TTC549 (cell line): ENCODE measurements around the gene ERICH2.
"Not testable (repeated sequence)": the region's sequence is repeated elsewhere in the genome, so short reads cannot be mapped to it uniquely, and the experiment has no call there.

Source experiments
- FAIRE-seq: peaks from 2 replicates; lab custom pipeline; 2012; peaks lifted over from hg19 to GRCh38; lab: Jason Lieb, UNC

The ERICH2 gene, protein sequence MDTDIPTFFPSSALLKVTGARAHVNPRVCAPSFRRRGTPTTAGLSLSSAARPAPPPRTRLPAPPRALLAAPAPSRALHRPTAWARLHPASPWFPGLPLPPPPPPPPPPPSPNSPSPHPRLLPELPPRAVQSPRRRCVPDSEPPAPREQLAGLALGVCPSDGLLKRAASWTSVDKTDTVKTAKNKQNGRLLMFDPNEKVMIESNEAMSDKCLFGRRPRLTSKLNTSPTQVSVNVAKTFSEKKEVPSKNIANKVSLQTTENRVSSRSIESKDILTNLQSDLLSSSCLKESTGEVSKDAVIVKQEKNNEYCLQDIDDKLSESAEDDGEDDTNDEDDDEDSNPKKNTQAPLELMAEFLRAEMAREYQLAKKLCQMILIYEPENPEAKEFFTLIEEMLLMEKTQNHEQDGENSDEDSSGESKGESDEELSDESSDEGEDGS

DNA sequence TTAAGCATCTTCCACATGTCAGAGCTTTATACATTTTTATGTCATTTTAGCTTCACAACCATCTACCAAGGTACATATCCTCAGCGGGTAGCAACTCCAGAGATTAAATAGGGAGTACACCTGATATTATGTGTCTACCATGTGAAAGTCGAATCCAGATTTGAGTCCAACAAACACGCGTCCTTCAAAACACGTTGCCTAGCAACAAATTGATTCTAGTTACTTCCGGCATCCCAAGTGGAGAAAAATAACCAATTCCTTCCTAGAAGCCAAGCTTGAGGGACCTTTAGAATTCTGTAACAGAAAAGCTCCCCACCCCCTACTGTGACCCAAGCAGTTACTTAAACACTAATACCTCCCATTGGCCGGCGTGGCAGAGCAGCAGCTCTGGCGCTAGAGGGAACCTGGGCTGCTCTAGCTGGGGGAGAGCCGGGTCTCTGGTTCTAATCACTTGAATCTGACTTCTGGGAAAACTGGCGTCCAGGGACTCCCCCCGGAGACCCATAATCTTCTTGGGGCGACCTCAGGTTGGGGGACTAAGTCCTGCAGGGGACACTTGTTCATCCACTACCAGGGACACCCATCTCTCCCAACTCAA, at the start of gene ERICH2:
Gene ERICH2 (plus strand): TSS at position 371 of the 598 bp plus-strand sequence. CDS start 304 bp downstream, outside the sequence.
- no peak for FAIRE-seq

DNA sequence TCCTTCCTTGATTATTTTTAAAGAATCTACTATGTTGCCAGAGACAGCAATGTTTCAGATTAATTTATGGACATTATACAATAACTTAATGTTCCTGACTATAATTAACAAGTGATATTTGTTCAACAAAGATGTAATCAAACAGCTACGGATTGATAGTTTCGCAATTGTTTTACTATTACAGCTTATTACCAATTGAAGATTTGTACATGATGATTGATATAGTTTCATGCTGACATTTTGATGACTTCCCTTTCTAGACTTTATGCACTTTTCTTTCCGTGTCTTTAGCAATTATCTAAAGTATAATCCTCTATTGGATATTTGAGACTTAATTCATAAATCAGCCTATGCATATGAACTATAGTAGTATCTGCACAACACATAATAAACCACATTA, 48.5 kb upstream of the ERICH2 start:
- no peak for FAIRE-seq

DNA sequence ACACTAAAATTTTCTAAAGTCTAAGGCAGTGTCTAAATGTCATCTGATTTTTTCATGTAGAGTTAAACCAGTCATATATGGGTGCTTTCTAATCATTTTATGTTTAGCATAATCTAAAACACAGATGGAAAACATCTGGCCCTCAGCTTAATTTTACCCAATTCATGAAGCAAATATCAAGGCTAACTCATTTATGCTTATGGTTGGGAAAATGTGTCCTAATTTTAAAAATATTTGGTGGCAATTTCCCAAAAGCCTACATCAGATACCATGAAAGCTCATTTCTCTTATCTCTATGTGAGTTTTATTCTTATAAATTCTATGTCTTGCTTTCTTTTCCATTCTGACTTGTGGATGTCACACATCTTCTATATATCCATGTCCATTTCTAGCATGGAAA, 47.9 kb upstream of the ERICH2 start:
- no peak for FAIRE-seq

DNA sequence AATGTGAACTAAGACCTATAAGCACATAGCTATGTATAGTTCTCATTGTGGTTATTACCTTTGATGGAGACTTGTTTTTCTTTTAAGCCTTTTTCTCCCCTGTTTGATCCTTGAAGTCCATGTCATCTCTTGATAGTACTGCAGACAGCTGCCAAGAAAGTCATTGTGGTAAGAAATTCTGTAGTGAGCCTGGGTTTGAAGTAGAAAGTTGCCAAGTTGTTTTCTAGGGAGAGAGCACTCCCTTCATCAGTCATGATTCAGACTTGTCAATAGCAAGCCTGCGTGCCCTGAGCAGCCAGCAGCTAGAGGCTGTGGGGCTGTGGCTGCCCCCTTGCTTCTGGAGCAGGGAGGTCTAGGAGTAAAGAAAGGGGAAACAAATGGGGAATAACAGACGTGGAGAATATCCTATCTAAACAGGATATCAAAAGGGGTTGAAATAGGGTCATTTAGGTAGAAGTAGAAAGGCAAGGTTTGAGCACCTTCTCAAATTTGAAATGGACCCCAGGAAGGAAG, 46.7 kb upstream of the ERICH2 start:
- FAIRE-seq, result no peak

DNA sequence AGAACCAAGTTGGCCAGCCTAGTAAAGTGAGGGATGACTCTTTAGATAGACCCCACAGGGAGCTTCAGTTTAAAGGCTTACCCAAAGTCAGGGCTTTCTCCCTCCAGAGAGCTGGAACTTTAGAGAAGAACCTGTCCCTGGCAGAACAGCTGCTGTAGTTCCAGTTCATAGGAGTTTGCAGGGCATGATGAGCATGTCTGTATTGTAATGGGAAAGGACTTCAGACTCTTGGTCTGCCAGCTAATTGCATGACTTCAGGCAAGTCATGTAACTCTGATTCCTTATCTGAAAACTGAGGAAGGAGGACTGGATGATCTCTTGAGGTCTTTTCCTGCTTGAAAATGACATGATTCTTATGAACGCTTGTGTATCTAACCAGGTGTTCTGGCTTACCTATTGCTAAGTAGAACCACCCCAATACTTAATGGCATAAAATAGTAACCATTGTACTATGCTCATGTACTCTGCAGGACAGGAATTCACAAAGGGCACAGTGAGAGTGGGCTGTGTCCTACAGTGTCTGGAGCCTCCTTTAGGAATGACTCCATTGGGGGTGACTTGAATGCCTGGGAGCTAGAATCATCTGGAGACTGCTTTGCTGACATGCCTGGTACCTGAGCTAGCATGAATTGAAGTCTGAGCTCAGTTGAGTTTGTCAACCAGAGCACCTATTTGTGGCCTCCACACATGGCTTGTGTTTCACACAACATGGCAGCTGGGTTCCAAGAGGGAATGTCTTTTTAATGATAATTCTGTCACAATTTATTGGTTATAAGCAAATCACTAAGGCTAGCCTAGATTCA, 36.2 kb upstream of the ERICH2 start:
- FAIRE-seq, result no peak

DNA sequence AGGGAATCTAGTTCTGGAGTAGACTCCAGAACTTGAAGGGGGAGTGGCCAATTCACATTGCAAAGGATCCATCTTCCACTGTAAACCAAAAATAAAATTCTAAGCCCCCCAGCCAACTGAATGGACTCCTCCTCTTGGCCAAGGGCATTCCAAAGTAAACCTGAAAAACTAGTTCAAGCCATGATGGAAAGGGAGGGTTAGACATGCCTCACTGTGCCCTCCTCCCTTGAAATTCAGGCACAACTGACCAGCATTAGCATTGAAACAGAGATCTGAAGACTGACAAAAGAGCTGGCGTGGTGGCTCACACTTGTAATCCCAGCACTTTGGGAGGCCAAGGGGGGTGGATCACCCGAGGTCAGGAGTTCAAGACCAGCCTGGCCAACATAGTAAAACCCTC, 35.6 kb upstream of the ERICH2 start:
- not testable (repeated sequence) for FAIRE-seq

DNA sequence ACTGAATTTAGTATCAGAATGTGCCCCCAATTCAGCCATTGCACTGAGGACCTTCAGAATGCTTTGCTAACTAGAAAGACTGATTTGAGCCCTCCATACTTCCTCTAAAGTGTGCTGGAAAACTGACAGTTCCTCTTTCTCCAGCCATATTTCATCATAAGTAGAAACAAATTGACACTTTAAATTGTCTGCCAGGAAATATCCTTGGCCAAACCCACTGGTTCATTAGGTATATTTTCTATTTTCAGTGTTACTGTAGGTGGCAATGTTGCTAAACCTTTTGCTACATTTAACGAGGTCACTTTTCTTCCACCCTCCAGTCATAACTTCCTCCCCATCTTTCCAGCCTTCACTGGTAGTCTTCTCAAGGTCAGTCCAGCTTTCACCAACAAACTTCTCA, 33.5 kb upstream of the ERICH2 start:
- FAIRE-seq, result no peak

DNA sequence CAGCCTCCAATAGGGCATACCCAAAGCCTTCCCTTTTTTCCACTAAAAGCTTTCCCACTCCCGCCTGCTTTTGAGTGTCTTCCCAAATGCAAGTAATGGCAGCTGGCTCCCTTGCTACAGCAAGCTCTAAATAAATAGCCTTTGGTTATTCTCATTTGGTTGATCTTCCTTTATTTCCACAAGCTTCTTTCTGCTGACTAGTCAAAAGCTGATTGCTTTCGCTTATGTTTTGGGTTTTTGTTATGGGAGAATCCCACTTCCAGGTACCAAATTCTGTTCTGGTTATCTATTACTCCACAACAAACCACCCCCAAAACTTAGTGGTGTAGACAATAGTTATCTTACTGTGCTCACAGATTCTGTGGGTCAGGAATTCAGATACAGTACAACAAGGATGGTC, 32.8 kb upstream of the ERICH2 start:
- FAIRE-seq, result no peak

DNA sequence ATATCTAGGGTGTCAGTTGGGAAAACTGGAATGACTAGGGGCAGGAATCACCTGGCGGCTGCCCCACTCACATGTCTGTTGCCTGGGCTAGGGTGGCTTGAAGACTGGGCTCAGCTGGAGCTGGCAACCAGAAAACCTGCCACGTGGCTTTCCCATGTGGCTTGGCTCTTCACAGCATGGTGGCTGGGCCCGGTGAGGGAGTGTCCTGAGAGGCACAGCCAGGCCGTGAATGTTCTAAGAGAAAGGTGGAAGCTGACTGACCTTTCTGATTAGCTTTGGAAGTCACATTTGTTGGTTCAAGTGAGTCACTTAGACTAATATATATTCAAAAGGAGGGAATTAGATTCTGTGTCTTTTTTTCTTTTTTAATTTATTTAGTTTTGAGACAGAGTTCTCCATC, 32.4 kb upstream of the ERICH2 start:
- FAIRE-seq, result no peak

DNA sequence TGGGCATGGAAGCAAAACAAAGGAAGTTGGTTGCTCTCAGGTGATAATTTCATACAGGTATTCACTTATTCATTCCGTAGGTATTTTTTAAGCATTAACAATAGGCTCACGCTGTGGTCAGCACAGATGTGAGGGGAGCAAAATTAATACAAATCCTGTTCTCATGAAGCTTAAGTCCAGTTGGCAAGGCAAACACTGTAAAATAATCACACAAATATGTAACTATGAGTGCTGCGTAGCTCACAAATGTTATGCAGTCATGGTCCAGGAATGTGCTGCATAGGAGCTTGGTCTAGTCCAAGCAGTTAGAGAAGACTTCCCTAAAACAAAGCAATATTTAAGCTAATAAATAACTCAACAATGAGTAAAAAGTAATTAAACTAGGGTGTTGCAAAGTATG, 31.1 kb upstream of the ERICH2 start:
- FAIRE-seq, result no peak

DNA sequence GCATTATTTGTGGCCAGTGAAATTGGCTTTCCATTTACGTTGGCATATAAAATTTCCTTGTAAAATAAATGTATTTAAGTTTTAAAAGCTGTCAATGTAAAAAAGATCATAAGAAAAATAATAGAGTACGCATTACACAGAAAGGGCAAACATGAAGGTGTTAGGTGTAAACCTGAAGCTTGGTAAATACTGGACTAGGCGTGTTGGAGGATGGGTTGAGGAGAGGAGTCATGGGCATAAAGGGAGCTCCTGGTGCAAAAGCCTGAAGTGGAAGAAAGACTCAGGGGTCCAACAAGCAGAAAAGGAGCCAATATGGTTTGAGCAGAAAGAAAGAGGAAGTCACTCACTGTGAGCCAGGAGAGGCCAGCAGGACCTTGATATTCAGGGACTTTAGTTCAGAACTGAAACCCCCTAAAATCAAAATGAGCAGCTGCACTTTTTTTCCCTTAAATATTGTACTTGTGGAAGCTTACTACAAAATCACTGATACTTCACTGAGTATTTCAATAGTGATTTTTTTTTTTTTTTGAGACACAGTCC, 30.6 kb upstream of the ERICH2 start:
- no peak for FAIRE-seq

DNA sequence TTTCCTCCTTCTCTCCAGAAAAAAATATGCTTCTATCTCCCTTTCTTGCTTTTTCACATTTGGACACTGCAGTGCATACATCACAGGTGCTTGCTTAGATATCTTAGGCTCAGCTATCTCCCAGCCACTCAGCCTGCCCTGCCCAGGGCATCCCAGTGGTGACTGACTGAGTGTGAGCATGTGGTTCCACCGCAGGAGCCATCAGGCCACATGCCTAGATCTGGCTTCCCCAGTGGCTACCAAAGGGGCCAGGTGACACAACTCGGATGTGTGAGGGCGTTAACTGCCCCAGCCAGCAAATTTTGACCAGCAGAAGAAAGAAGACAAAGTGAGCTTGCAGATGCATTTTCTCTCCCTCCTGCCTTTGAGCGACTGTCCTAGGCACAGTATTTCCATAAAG, 29.5 kb upstream of the ERICH2 start:
- no peak for FAIRE-seq

DNA sequence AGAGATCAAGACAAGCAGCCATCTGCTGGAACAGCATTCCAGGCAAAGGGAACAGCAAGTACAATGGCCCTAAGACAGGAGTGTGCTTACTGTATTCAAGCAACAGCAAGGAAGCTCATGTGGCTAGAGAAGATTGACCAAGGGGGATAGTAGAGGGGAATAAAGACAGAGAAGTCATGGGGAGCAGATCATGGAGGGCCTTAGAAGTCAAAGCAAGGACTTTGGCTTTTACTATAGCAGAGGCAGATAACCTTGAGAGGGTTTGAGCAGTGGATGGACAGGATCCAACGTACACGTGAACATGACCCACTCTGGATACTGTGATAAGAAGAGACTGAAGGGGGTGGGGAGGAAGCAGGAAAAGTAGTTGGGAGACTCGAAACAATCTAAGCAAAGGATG, 28.2 kb upstream of the ERICH2 start:
- FAIRE-seq, result no peak

DNA sequence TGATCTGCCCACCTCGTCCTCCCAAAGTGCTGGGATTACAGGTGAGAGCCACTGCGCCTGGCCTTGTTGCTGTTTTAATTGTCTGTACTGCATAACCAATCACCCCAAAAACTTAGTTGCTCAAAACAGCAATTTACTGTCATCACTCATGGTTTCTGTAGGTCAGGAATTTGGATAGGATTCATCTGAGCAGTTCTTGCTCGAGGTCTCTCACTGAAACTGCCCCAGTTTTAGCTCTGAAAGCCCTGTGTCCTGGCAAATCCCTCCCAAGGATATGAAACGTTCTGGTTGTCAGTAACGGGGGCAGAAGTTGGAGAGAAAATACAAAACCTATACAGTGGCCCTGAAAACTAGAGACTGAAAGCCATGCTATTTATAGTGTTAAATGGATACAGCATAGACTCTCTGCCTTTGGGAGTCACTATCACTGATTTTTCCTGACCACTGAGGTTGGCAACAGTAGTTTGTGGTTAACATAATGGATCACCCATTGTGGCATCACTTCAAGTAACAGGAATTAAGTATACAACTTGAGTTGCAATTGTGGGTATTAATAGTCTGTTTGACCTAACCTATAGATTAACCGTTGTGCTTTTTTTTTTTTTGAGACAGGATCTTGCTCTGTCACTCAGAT, 27.2 kb upstream of the ERICH2 start:
- FAIRE-seq, result no peak

DNA sequence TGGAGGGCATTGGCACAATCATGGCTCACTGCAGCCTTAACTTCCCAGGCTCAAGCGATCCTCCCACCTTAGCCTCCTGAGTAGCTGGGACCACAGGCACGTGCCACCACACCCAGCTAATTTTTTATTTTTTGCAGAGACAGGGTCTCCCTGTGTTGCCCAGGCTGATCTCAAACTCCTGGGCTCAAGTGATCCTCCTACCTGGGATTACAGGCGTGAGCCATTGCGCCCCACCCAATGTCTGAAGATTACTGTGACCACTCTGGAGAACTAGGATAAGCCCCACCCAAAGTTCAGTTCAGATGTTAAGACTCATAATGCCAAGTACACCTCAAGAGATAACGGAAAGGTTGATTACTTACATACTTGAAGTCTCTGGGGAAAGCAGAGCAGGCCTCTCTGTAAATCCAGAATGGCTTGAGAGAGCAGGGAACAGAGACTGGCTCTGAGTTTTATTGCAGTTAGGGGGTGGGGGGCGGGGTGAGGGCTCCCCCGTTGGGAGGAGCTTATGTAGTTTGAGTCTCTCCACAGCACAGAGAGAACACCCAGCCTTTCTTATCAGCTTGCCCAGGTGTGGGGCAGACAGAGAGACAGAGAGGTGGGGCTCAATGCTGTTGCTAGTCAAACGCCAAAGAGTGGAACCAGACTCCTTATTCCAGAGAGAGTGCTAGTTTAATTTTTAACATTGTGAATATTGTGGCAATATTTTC, 26.5 kb upstream of the ERICH2 start:
- FAIRE-seq, result no peak

DNA sequence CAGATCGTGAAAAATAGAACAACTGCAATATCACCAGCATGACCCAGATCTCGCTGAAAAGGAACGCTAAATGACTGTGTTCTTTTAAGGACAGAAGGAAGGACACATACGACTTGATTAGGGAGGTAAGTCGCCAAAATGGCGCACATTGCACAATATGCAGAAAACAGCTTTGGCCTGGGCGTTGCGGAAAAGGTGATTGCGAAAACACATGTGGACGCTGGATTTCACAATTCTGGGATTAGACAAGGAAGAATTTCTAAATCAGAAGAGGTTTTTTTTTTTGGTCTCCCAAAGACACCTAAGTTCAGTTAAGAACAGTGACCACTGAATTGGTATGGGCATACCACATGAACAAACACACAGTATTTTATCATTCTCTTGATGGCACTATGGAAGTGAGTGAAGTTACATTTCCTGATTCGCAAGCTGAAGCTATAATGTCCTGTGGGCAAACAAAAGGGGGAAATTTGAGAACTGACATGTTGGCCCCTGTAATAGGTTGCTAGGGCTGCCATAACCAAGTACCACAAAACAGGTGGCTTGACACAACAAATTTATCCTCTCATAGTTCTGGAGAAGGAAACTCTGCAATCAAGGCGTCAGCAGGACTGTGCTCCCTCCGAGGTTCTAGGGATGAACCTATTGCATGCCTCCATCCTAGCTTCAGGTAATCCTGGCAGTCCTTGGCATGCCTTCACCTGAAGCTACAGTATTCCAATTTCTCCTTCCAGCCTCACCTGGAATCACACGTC, 25.8 kb upstream of the ERICH2 start:
- no peak for FAIRE-seq

DNA sequence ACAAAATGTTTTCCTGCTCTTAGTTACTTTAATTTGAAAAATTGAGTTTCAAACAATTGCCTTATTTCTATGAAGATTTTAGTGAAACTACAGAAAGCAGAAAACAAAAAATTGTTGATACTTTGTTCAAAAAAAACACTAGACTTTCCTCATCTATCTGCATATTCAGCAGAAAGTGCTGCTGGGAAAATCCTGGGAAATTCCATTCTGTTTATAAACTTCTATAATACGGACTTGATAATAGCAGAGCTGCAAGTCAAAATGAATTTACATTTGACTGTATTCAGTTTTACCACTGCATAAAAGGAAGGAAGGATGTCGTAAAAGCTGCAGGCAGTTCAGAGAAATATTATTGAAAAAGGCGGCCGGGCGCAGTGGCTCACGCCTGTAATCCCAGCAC, 24.9 kb upstream of the ERICH2 start:
- no peak for FAIRE-seq

DNA sequence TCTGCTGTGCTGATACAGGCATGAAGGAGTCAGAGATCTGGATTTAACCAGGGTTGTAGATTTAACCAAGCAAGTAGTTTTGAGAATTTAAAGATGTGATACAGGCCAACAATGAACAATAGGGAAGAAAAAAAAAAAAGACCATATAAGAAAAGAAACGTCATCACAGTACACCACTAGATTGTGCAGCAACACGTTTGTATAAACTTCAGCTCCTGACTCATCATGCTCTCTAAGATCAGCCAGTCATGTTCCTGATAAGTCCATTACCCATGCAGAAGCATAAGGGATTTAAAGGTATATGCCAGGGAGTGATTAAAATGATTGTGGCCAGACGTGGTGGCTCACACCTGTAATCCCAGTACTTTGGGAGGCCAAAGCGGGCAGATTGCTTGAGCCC, 22.3 kb upstream of the ERICH2 start:
- FAIRE-seq, result no peak

DNA sequence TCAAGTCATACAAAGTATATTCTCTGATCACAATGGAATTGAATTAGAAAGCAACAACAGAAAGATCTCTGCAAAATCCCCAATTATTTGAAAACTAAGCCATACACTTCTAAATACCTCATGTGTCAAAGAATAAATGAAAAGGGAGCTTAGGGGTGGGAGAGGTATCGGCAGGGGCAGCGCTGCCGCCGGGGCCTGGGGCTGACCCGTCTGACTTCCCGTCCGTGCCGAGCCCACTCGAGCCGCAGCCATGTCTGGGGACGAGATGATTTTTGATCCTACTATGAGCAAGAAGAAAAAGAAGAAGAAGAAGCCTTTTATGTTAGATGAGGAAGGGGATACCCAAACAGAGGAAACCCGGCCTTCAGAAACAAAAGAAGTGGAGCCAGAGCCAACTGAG, 18.6 kb upstream of the ERICH2 start:
- not testable (repeated sequence) for FAIRE-seq

DNA sequence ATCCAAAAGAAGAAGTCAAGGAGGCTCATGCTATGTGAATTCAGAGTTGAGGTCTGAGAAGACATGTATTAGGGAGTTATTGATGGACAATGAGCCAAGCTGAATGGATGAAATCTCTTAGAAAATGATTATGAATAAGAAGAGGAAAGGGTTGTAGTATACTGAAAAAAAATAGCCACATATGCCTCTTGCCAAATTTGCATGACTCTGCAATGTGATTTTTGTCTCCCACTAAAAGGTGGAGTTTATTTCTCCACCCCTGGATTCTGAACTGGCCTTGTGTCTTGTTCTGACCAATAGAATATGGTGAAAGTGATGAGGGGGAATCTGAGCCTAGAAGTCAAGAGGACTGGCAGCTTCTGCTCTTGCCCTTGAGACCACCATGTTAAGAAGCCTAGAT, 8.6 kb upstream of the ERICH2 start:
- no peak for FAIRE-seq

DNA sequence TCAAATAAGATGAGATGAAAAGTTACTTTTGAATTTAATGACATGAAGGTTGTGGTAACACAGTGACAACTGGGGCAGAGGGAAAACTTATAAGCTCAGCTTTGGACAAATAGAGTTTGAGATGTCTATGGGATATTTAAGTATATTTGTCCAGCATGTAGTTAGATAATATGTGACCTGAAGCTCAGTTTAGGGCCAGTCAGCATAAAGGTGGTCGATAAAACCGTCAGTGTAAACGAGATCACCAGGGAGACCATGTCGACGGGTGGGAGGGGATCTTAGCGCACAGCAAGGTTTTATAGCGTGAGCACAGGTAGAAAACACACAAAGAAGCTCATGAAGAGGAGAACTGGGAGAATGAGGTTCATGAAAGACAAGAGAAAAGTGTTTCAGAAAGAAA, 7.4 kb upstream of the ERICH2 start:
- no peak for FAIRE-seq
